Activated CD4-positive, alpha-beta T cell treated with anti-CD3 and anti-CD28 coated beads, Interleukin-10, Interleukin-2, amounts not matched to agents 100 ng/mL and 50 ng/mL, durations not matched to agents 16 hours and 8 hours (primary cell): ENCODE measurements around the gene COL5A2.

Source experiments
- DNase-seq: peaks from one replicate; pipeline ENCODE4 v3.0.0-alpha.2; 2020

Gene COL5A2

DNA sequence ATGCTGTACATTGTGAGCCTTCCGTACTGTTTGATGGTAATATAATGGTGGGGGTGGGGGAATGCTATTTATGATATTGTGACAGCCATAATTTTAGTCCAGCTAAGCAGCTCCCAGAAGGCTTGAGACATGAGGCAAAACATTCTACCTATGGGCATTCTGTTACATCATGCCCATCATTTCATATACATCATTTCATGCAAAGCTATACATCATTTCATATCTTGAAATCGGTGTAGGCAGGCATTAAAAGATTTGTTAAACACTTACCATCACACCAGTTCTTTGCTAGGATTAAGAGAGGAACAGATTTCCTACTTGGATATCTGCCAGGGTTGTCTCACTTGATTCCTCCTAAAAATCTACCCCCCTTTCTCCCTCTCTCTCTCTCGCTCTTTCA, 84.5 kb downstream of the COL5A2 start:
- no peak for DNase-seq

GRCh38 chr2:189092936-189093335, 86.6 kb downstream of the COL5A2 start:
- no peak for DNase-seq

DNA sequence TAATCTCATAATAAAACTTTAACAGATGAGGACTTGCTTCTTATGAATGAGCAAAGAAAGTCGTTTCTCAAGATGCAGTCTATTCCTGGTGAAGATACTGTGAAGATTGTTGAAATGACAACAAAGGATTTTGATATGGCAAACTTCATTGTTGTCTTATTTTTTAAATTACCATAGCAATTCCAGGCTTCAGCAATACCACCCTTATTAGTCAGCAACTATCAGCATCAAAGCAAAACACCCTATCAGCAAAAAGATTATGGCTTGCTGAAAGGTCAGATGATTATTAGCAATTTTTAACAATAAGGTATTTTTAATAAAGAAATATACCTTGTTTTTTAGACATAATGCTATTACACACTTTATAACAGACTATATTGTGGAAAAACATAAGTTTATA, 88.3 kb downstream of the COL5A2 start:
- DNase-seq: no peak

DNA sequence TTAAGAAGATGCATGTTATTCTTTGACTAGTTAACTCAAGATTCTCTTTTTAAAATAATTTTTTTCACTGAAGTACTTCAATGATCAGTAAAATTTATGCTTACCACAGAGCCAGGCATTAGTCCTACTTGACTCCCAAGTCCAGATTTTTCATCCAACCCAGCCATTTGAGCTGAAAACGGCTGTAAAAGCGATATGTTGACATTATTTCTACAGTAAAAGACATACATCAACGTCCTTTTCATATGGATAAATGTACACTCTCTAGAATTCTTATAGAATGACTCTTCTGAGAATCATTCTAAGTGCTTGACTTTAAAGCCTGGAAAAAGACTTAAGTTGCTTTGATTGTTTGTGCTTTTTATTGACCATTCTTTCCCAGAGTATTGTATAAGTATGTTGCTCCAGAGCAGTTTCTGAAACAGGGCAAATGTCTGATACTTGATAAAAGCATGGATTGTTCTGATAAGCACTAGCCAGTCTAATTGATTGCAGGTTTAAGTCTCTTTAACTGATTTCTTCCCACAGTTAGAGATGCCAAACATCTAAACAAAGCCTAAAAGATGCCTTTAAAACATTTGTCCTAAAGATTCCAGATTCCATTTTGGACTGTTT, 90.9 kb downstream of the COL5A2 start:
- no peak for DNase-seq

DNA sequence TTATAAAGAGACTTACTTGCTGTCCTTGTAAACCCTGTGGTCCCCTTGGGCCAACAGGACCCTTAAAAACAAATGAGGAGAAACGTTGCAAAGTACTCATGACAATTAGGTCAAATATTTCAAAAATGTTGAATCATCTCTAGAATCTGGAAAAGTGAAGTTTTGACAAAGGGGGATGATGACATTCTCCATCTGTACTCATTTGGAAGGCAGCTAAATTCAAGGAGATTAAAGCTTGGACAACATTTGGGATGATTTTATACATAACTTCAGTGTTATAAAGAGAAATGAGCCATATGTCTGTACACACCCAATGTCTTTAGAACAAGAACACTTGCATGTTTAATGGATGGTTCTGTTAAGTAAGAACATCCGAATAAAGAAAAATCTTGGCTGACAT, 92.9 kb downstream of the COL5A2 start:
- DNase-seq: no peak

GRCh38 chr2:189086250-189086649, 93.3 kb downstream of the COL5A2 start:
- no peak for DNase-seq

- DNase-seq: no peak
Measured at GRCh38 chr2:189083606-189084005, 96.0 kb downstream of the COL5A2 start.

GRCh38 chr2:189083106-189083505, 96.5 kb downstream of the COL5A2 start:
- DNase-seq: no peak

DNA sequence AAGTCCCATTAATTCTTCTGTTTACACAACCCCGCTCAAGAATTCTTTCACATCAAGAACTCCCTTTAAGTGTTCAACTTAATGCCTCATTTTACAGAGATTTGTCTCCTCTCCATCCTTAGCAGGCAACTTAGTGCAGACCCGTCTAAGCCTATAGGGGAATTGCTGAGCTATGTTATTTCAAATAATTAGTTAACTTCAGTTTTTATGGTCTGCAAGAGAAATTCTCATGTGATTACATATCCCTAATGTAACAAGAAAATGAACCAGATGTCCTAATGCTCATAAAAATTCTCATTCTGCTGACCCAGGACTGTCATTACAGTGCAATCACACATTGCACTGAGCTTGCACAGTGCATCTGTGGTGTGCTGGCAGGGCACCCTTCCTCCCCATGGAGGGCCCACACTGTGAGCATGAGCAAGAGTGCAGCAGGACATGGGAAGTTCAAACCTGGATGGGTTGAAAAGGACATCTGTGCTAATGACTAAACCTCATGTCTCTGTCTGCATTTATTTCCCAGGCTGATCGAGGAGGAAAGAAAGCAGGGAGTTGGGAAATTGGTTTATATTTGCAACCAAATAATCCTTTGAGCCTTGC, 97.1 kb downstream of the COL5A2 start:
- DNase-seq: no peak

DNA sequence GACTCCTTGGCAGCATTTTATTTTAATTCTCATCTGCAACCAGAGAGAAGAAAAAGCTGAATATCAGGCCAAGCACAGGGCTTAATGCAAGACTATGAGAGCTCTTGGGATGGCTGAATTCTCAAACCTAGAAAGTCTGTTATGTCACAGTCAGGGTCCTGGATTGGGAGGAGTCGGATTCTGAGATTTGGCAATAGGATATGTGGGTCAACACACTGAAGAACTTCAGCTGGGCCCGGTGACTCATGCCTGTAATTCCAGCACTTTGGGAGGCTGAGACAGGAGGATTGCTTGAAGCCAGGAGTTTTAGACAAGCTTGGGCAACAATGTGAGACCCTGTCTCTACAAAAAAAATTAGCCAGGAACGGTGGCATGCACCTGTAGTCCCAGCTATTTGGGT, 103.0 kb downstream of the COL5A2 start:
- DNase-seq: no peak

DNA sequence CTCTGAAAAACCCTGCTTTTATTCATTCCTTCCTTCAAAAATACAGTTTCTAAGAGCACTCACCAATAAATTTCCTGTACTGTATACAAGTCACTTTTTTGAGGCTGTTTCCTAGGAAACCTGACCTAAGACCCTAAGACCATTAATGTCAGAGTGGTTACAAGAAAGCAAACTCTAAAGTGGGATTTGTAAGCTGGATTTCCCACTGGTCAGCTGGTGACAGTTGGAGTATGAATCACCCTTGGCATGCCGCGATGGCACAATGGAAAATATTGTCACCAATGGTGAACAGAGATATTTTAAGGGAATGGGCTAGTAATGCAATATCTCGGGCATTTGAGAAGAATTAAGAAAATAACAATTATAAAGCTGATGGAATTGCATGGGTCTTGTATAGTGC, 103.4 kb downstream of the COL5A2 start:
- no peak for DNase-seq

- DNase-seq: no peak
Measured at GRCh38 chr2:189074506-189074905, 105.1 kb downstream of the COL5A2 start.

DNA sequence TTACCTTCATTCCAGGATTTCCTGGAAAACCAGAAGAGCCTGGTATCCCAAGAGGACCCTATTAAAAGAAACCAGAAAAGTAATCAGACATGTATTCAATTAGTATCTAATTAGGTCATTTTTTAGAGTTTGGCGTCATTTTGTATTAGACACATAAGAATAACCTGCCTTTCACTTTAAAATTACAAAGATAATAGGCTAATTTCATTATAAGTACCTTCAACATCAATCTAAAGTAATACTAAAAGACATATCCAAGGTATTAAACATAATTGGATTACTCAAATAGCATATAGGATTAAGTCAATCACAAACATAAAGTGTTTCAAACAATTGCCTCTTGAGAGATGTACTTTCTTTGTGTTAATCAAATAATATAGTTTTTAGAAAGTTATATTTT, 107.5 kb downstream of the COL5A2 start:
- DNase-seq: no peak

- no peak for DNase-seq
Measured at GRCh38 chr2:189069855-189070619, 109.5 kb downstream of the COL5A2 start.

GRCh38 chr2:189066037-189066436, 113.5 kb downstream of the COL5A2 start:
- no peak for DNase-seq

DNA sequence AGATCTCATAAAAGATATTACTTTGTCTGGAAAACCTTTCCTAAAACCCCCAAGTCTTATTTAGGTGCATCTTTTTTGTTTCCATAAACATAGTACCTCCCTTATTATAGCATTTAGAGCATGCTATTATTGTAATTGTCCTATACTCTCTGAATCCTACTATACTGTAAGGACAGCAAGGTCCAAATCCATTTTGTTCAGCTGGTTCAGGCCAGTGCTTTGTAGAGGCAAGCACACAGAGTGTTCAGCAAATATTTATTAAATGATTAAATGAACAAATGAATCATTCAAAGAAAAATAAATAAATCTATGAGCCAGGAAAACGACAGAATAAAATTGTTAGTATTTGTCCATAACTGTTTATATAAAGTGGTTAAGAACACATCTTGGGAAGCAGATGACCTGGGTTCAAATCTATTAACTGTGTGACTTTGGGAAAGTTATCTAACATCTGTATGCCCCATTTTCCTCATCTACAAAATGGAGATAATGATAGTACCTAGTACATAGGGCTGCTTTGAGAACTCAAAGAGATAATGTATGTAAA, 119.4 kb downstream of the COL5A2 start:
- no peak for DNase-seq

- no peak for DNase-seq
Measured at GRCh38 chr2:189057316-189057715, 122.2 kb downstream of the COL5A2 start.

GRCh38 chr2:189056200-189057106, 123.1 kb downstream of the COL5A2 start:
- DNase-seq: no peak

GRCh38 chr2:189050165-189050712, 129.3 kb downstream of the COL5A2 start:
- no peak for DNase-seq

- DNase-seq: no peak
Measured at GRCh38 chr2:189049709-189050164, 129.8 kb downstream of the COL5A2 start.

DNA sequence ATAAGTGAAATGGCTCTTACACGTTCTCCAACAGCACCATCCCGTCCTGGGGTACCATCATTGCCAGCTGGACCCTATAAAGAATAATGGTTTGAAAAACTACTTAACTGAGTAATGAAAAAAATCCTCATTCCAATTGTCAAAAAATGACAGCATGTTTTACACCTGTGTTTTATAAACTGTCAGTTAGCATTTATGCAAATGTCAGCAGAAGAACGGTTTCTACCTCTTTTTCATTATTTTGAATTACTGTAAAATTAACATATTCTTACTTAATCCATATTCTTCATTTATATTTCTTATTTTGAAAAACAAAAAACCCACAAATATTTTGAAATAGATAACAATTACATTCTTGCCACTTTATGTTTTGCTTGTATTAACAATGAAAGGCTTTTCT, 131.4 kb downstream of the COL5A2 start:
- no peak for DNase-seq

DNA sequence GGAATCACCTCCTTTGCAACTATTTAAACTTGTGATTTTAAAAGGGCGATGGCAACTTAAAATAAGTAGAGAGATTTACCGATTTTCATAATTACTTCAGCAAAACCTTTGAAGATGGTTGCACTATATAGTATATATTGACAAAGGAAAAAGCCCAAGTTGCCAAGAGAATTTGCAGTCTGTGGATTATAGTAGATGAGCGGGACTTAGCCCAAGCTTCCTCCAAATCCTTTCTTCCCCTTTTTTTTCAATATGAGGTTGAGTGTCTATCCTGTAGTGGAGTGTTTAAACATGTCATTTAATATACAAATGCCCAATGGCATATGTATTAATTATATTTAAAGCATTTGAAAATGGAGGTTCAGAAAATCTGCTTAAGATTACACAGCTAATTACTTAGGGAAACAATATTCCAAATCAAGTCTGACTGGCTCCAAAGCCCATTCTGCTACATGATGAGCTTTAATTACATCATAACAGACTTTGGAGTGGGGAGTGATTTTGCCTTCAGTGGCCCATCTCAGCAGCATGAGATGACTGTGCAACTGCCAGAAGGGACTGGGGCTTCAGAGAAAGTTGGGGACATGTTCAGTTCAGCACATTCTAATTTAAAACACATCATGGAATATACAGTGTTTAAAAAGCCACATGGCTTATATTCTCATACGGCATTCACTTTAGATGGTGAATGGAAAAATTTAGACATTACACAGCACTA, 132.2 kb downstream of the COL5A2 start:
- DNase-seq: no peak
